ENCODE measurements around the gene TAOK2.
"Not testable (repeated sequence)": the region's sequence is repeated elsewhere in the genome, so short reads cannot be mapped to it uniquely, and the experiment has no call there.

DNA sequence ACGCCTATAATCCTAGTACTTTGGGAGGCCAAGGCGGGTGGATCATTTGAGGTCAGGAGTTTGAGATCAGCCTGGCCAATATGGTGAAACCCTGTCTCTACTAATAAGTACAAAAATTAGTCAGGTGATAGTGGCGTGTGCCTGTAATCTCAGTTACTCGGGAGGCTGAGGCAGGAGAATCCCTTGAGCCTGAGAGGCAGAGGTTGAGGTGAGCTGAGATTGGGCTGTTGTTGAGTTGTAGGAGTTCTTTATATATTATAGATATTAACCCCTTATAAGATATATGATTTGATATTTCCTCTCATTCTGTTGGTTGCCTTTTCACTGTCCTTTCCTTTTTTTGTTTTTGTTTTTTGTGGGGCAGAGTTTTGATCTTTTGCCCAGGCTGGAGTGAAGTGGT is 13.8 kb upstream of the TAOK2 start:
- TF ChIP-seq, protein P1, sequence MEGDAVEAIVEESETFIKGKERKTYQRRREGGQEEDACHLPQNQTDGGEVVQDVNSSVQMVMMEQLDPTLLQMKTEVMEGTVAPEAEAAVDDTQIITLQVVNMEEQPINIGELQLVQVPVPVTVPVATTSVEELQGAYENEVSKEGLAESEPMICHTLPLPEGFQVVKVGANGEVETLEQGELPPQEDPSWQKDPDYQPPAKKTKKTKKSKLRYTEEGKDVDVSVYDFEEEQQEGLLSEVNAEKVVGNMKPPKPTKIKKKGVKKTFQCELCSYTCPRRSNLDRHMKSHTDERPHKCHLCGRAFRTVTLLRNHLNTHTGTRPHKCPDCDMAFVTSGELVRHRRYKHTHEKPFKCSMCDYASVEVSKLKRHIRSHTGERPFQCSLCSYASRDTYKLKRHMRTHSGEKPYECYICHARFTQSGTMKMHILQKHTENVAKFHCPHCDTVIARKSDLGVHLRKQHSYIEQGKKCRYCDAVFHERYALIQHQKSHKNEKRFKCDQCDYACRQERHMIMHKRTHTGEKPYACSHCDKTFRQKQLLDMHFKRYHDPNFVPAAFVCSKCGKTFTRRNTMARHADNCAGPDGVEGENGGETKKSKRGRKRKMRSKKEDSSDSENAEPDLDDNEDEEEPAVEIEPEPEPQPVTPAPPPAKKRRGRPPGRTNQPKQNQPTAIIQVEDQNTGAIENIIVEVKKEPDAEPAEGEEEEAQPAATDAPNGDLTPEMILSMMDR (IDR thresholded peaks at IDR 0.05): not testable (repeated sequence)
- TF ChIP-seq POLR2A (IDR thresholded peaks at IDR 0.05): not testable (repeated sequence)
